CMK (cell line): ENCODE measurements around the gene SLC38A10.

Experiments
- DNase-seq: peaks from one replicate; pipeline ENCODE4 v3.0.0-alpha.2; 2010; ENCODE audit warnings: low read depth

SLC38A10 gene

DNA sequence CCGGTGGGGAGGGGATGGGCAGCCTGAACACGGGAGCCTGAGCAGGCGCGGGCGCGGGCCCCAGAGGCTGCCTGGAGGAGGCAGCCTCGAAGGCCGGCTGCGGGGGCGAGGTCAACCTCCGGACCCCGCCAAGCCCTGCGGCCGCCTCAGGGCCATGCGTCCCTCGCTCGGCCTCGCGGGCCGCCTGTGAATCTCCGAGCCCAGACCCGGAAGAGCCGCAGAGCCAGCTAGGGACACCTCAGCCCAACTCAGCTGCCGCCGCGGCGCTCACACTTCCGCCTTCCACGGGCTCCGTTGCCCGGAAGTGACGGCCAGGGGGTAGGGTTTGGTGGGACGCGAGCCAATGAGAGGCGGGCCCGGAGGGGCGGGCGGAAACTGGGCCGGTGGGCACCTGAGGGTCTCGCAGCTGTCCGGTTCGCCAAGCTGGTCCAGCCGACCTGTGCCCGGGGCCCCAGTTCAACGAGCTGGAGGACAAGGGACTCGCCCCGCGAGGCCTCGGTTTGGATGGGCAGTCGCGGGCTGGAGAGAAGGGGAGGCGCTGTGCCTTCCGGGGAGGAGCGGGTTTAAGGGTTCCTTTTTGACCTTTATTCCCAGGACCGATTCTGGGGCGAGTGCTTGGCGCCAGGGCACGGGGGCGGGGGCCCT is at the start of gene SLC38A10:
SLC38A10 (minus strand) TSS at position 277 of the 645 bp plus-strand sequence. CDS start 386 bp downstream, outside the sequence.
- peak; percentile 91 for DNase-seq

DNA sequence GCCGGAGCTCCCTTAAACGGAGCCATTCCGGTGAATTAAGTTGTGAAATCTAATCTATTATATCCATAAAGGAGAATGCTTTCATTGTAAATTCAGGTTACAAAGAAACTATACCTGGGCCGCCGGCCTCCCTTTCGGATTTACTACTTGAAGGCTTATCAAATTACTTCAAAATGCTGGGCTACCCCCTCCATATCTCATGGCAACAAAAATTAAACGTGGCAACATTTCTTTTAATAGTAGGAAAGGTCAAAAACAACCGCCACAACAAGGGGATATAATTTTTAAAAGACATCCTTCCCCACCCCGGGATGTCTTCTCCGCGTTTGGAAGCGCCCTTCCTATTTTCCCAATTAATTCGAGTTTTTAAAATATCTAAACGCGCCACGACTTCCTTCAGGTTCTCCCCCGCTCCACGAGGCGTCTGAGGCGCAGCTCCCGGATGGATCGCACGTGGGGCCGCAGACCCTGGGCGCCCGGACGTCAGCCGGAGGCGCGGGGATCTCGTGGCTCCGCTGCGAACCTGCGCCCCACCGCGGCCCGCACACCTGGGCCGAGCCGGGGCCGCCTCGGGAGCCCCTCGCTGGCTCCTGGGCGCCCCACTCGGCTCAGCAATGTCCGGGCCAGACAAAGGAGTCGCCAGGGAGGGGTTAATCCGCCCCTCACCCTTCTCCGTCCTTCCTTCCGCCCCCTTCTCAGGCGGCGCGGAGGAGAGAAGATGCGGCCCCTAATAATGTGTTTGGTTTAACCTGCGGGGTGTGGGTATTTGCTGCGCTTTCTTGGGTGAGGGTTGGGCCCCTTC is 47.4 kb upstream of the SLC38A10 start:
- no peak for DNase-seq

DNA sequence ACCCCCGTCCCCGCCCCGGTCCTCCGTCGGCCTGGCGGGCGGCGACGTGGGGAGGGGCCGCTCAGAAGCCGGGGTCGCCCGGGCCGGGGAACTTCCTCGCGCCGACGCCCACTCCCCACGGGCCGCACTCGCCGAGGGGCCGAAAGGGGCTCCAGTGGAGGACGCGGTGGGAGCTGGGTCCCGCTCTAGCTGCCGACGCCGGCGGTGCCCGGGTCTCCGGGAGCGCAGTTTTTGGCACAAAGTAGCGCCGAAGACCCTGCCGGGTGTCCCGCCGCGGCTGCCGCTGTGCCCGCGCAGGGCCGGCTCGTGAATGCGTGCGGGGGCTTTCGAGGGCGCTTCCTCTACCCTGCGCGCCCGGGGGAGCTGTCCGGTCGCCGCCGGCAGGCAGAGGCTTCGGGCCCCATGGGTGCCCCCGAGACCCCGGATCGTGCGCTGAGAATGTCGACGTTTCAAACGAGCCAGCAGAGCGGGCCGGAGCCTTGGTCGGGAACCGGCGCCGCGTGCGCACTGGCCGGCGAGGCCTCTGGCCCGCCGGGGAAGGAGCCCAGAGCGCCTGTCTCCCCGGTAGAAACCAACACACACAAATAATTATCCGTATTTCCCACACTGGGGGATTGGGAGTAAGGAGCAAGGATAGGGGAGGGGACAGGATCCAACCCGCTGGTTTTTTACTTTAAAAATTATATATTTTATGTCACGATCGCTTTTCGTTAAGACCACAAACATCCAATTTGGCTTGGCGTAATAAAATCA is 46.6 kb upstream of the SLC38A10 start:
- DNase-seq = no peak

DNA sequence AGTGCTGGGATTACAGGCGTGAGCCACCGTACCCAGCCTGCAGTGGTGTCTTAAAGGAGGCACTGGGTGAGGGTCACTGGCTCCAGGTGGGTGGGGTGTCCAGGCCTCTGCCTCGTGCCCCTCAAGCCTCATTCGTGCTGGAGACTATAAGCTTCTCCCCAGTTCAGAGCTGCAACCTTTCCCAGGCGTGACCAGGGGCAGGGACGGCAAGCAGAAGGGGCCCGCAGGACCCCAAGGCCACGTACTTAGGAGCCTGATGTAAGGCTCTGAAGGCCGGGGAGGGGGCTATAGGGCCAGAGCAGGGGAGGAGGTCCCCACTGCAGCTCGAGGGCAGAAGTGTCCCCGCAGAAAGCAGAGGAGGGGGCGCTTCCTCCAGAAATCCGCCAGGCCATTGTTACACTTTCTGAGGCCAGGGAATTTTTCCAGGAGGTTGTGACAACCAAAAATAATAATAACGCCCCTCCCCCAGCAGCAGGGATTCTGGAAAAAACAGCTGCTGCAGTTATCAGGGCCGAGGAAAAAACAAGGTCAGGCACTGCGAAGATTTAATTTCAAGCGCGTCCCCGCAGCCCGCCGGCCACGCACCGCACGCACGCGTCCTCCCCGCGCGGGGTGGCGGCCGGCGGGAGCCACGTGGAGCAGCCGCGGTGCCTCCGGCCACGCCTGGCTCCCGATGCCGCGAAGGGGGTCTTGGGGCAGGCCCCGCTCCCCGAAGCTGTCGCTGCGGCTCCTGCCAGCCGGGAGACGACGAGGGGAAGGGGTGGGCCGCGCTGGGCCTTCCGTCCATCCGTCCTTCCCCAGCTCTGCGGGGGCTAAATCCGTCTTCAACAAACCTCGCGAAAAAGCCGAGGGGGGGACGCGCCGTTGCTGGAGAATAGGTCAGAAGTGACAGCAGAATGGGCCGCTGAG is 45.8 kb upstream of the SLC38A10 start:
- DNase-seq = no peak

DNA sequence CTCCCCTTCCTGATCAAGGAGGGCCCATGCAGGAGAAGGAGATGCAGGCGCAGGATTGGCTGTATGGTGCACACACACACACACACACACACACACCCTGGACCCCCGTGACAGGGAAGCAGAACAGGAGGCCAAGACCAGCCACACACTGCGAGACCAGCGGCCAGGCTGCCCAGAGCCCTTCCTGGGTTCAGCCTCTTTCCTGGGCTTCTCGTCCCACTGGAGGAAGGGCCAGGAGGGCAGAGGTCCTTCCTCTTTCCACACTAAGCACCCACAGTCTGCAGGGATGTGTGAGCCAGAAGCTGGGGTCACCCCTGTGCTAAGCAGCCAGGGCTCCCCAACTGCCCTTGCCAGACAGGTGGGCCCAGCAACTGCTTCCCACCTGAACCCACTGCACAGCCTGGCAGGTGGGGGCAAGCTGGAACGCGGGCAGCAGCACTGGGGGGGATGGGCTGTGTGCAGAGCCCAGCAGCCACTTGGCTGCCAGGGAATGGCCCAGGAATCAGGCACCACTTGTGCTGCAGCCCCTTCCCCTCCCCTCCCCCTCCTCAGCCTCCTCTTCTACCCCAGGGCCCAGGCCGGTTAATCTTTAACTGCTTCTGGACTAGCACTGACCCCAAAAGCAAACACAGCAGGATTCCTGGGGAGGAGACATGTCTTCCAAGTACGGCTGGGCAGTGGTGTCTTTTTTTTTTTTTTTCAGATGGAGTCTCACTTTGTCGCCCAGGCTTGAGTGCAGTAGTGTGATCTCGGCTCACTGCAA is 44.6 kb upstream of the SLC38A10 start:
- no peak for DNase-seq

DNA sequence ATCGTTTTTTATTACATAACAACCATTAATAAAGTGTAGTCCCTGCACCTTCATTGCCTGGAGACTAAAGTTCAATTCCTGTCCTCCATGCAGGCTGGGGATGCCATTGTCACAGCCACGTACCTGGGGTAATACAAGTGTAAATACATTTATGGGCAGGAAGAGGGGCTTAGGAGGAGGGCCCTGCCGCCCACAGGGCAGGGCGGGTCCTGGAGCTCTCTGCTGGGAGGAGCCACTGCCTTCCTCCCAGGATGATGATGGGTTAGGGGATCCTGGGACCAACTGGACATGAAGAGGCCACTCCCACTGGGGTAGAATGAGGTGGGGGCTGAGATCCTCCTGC is 44.1 kb upstream of the SLC38A10 start:
- no peak for DNase-seq

DNA sequence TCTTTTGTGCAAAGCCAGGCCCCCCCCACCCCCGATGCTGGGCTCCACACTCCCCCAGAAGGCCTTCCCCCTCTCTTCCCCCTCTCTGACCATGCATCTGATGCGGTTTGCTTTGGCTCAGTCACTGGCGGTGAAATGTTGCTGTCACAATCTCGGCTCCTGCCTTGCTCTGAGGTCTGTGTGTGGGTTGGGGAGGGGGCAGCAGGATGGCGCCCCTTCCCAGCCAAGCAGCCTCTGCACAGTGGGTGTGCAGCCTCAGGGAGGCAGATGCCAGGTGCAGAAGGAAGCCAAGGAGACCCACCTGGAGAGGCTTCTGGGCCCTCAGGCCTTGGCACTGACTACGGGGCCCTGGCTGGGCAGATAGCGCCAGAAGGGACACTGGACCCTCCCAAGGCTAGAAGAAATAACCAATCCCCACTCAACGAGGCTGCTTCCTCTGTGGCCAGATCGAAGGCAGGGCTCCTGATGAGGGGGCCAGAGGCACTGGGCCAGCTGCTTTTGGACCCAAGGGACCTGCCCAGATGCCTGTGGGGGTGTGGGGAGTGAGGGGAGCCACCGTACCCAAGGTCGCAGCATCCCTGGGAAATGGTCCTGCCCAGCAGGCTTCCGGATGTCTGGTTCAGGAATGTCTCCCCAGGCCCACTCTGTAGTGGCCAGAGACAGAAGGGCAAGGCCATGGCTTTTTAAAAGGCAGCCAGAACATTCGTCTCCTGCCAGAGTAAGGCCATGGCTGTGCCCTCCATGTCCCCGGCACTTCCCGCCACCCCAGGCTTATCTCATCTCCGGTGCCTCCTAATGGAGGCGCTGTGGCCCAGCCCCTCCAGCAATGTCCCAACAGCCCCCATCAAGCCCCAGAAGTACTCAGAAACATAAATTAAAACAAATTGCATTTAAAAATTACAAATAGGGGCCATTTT is 43.4 kb upstream of the SLC38A10 start:
- no peak for DNase-seq

DNA sequence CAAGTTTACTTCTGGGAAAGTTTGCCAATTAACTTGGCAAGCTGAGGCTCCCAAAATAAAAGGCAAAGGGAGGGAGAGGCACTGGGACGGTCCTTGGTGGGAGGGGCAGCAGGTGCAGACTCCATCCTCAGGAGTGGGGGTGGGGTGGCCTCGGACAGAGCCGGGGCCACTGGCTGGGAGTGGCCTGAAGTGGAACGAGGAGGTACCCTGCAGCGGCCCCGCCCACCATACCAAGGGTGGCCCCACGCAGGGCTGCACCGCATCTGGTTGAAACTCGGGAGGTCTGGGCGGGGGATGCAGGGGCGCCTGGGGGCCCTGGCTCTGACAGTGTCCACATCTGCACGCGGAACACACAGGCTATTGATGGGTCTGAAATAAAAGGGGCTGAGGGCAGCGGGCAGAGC is 42.4 kb upstream of the SLC38A10 start:
- DNase-seq = no peak

DNA sequence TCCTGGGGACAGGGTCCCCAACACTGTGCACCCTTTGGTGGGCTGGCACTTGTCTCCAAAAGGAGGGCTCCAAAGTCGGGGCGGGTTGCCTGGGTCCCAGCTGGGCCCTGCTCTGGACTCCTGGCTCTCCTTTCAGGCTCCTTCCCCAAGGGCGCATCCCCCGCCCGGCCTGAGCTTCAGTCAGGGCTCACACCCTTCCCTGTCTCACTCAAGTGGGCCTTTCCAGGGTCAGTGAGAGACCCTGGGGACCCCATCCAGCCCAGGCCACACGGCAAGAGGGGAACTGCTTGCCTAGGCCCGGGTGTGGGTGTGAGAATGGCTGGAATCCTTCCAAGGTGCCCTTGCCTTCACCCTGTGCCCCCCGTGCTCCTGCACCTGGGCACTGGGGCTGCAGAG is 41.8 kb upstream of the SLC38A10 start:
- DNase-seq = no peak

DNA sequence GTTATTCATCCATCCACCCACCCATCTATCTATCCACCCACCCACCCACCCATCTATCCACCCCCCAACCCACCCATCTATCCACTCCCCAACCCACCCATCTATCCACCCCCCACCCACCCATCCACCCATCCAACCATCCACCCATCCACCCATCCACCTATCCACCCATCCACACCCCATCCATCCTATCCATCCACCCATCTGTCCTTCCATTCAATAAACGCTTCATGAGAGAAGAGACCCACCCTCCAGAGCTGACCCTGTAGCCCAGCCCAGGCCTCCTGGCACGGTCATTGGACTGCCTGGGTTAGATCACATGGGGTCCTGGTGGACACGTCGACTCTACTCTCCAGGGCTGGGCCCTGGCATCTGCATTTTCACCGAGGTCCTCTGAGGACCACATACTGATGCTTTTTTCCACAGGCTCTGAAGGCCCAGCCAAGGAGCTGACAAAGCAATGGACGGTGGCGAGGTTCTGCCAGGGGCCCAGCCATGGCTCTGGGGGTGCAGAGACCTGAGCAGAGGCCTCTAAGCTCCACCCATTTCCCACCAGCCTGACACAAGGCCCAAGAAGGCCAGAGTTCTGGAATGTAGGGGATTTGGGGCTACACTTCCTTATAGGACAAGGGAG is 41.3 kb upstream of the SLC38A10 start:
- DNase-seq = no peak

DNA sequence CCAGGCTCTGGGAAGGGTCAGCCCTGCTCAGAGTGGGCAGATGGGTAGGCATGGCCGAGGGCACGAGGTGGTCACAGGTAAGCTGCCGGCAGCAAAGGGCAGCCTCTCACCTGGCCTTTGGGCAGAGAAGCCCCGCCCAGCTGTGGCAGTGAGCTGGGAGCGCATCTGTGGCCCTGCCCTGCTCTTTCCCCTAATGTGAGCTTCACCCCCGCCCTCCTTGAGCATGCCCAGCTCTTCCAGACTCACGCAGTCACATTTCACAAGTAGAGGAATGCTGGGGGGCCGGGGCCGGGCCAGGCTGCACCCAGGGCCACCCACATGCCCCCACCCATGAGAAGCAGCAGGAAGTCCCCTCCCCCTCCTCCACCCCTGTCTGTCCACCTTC is 40.7 kb upstream of the SLC38A10 start:
- DNase-seq = no peak

DNA sequence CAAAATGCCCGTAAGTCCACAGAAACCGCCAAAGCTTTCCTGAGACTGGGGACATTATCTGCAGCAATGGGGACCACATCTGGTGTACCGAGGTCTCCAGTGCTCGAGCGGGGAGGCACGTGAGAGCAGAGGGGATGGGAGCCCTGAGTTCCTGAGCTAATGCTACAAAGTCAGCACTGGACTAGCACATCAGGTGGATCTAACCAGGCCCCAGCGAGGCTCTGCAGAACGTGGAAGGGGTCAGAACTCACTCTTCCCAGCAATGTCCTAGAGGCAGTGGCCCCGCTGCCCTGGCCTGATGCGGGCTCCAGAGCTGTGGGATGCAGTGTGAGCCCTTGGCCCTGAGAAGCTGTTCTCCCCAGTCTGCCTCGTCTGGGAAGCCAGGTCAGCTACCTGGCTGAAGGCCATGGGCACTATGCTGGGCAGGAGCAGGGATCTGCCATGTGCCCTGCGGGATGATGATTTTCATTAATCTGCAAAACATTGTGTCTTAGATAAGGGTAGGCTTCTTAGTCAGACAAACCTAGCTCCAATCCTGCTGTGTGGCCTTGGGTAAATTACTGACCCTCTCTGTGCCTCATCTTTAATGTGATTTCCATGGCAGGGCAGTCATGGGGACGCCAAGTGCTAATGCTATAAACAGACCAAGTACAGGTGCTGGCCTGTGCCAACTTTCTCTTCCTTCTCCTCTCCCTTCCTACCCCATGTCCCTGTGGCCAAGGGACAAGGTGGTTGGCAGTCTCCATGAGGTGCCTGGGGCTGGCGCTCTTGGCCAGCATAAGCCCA is 40.1 kb upstream of the SLC38A10 start:
- no peak for DNase-seq

DNA sequence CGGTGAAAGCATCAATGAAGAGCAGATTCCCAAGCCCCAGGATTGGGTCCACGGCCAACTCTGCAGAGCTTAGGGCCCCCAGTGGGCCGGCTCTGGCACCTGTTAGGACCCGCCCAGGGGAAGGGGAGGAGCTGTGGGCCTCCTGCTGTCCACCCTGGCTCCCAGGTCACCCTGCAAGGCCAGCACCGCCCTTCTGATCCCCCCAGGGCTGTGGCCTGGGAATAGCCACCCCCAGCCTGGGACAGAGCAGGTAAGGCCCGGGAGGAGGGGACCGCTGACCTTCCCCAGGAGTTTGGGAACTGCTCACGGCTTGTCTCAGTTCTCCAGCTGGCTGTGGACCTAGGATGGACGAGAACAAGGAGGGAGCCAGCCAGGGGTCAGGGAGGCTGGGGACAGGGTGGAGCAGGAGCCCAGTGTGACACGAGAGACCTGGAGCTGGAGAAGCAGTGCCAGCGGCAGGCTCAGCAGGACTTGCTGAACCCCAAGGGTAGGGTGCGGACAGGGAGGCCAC is 39.3 kb upstream of the SLC38A10 start:
- DNase-seq = no peak

DNA sequence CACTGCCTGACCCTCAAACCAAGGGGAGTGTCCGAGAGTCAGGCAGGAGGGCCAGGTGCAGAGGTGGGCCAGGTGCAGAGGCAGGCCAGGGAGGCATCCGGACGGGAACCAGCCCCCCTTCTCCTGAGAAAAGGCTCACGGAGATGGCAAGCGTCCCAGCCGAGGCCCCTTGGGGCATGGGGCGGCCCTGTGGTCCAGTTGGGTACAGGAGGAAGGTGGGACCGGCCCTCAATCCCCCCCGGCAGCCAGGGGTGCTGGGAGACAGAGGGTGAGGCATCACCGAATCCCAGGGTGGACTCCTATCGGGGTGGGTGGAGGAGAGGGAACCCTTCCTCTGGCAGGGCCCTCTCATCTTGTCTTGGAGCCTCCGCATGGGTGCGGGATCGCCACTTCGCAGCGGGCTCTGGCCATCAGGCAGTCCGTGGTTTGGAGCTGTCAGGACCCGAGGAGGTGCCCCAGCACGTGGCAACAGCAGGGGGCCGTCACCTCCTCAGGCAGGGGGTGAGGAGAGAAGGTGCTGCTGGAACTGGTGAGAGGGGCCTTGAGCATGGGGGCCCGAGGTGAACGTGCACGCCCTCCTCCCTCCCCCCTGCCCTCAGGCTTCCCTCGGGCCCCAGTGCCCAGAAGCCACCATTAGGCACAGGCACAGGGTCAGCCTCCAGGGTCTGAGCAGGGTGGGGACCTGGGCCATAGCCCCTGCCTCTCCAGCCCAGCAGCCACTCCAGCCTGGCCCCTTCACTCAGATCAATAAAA is 38.7 kb upstream of the SLC38A10 start:
- no peak for DNase-seq

DNA sequence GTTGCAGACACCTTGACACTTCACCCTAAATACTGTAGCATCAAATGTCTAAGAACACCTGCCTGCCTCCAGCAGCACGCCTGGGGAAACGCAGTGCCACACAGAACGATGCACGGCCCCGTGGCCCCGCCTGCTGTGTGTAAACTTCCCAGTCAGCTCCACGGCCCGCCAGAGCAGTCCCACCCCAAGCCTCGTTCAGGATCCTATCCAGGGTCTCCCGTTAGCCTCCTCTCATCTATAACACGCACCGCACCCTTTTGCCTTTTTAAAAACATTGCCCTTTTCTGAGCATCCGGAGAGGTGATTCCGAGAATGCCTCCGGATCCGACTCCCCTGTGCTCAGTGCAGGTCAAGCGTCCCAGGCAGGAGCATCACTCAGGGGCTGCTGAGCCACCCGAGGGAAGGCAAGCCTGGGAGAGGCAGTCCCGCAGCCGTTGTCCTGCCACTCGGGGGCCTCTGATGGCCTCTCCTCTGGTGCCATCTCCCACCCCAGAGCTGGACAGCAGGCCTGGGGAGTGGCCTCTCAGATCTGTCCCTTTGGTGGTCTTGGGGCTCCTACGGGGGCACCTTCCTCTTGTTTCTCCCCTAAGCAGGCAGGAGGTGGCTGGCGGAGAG is 37.9 kb upstream of the SLC38A10 start:
- DNase-seq = no peak

DNA sequence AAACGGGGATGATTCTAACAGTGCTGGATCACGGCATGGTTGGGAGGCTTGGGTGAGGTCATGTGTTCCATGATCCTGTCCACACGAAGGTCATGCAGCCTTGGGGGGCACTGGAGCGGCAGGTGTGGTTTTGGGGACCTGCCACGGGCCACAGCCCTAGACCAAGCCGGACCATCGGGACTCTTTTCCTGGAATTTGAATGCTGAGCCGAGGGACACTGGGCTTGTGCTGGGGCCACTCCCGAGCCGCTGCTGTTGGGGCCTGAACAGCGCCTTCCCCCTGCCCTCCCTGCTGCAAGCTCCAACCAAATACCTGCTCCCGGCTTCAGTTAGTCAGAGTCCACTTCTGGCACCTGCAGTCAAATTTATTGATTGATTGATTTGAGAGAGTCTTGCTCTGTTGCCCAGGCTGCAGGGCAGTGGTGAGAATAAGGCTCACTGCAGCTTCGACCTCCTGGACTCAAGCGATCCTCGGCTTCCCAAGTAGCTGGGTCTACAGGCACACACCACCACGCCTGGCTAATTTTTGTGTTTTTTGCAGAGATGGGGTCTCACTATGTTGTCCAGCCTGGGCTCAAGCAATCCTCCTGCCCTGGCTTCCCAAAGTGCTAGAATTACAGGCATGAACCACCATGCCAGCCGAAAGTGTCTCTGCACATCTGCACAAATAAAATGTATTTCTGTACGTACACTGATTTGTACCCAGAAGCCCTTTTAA is 37.2 kb upstream of the SLC38A10 start:
- DNase-seq = no peak

DNA sequence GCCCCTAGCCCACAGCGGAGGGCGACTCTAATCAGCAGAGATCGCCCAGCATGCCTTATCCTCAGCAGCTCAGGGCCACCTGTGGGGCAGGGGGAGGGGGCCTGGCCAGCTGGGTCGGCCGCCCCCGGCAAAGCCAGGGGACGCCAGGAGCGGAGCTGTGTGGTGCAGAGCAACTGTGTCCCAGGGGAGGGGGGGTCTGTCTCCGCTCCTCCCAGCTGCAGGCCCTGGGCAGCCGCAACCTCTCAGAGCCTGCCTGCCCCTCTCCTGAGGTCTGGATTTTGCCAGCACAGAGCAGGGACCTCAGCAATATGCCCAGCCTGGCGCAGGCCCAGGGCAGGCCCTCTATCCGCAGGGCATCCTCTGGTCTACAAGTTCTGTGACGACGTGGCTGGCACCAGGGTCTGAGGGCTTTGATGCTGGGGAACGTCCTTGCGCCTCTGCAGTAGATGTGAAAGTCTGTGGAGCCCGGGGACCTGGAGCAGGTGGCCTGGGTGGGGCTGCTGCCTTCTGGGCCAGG is 36.5 kb upstream of the SLC38A10 start:
- no peak for DNase-seq
